ENCODE measurements around the gene SUSD4.

Gene SUSD4

GRCh38 chr1:223329664-223330415 is 34.1 kb downstream of the SUSD4 start:
- Histone ChIP-seq H3K4me3 (IDR thresholded peaks at IDR 0.05; ENCODE audit: insufficient read depth, low read depth, low read length) (no peak overlapping the region), H3K9ac (no peak overlapping the region), H3K79me2 (ENCODE audit: insufficient read depth, low read depth) (no peaks in the 10 kb centered on the region), H3K4me1 (ENCODE audit: low read depth, poor library complexity, severe bottlenecking) (no peaks in the 10 kb centered on the region), H2AFZ (ENCODE audit: low read depth) (no peak overlapping the region), H3K4me2 (no peak overlapping the region), H4K20me1 (ENCODE audit: insufficient read depth) (no peaks in the 10 kb centered on the region), H3K27ac (no peak overlapping the region), H3K27me3 (ENCODE audit: insufficient read depth, low read depth) (no peaks in the 10 kb centered on the region), H3K36me3 (ENCODE audit: insufficient read depth) (no peaks in the 10 kb centered on the region)
- no peak for TF ChIP-seq CTCF (conservative IDR thresholded peaks at IDR 0.05; ENCODE audit: low read depth, low read length)

- Histone ChIP-seq H3K36me3 (ENCODE audit: insufficient read depth) (no peaks in the 10 kb centered on the region), H3K9ac (no peak overlapping the region)
These were observed 34.7 kb downstream of the SUSD4 start for GRCh38 chr1:223329252-223329651.

GRCh38 chr1:223328566-223328965 is 35.4 kb downstream of the SUSD4 start:
- Histone ChIP-seq H3K27ac (no peak overlapping the region), H2AFZ (ENCODE audit: low read depth) (no peak overlapping the region), H4K20me1 (ENCODE audit: insufficient read depth) (no peaks in the 10 kb centered on the region), H3K27me3 (ENCODE audit: insufficient read depth, low read depth) (no peaks in the 10 kb centered on the region), H3K9ac (no peak overlapping the region), H3K79me2 (ENCODE audit: insufficient read depth, low read depth) (no peaks in the 10 kb centered on the region), H3K4me2 (no peak overlapping the region), H3K4me3 (IDR thresholded peaks at IDR 0.05; ENCODE audit: insufficient read depth, low read depth, low read length) (no peak overlapping the region), H3K36me3 (ENCODE audit: insufficient read depth) (no peaks in the 10 kb centered on the region), H3K4me1 (ENCODE audit: low read depth, poor library complexity, severe bottlenecking) (no peaks in the 10 kb centered on the region)
- TF ChIP-seq CTCF (conservative IDR thresholded peaks at IDR 0.05; ENCODE audit: low read depth, low read length) = no peak

More at GRCh38 chr1:223329252-223329651, 34.7 kb downstream of the SUSD4 start:
- H2AFZ ChIP-seq (ENCODE audit: low read depth) = no peak overlapping the region
- no peak for TF ChIP-seq CTCF (conservative IDR thresholded peaks at IDR 0.05; ENCODE audit: low read depth, low read length)
- H4K20me1 ChIP-seq (ENCODE audit: insufficient read depth) = no peaks in the 10 kb centered on the region
- no peaks in the 10 kb centered on the region for H3K27me3 ChIP-seq (ENCODE audit: insufficient read depth, low read depth)
- H3K4me1 ChIP-seq (ENCODE audit: low read depth, poor library complexity, severe bottlenecking) = no peaks in the 10 kb centered on the region
- H3K4me2 ChIP-seq = no peak overlapping the region
- H3K4me3 ChIP-seq (IDR thresholded peaks at IDR 0.05; ENCODE audit: insufficient read depth, low read depth, low read length) = no peak overlapping the region
- H3K79me2 ChIP-seq (ENCODE audit: insufficient read depth, low read depth) = no peaks in the 10 kb centered on the region
- no peak overlapping the region for H3K27ac ChIP-seq

- Histone ChIP-seq H3K9ac (no peak overlapping the region), H3K4me1 (ENCODE audit: low read depth, poor library complexity, severe bottlenecking) (no peaks in the 10 kb centered on the region), H3K4me3 (IDR thresholded peaks at IDR 0.05; ENCODE audit: insufficient read depth, low read depth, low read length) (no peak overlapping the region), H4K20me1 (ENCODE audit: insufficient read depth) (no peaks in the 10 kb centered on the region), H3K4me2 (no peak overlapping the region), H2AFZ (ENCODE audit: low read depth) (no peak overlapping the region), H3K79me2 (ENCODE audit: insufficient read depth, low read depth) (no peaks in the 10 kb centered on the region), H3K27me3 (ENCODE audit: insufficient read depth, low read depth) (no peaks in the 10 kb centered on the region), H3K27ac (no peak overlapping the region), H3K36me3 (ENCODE audit: insufficient read depth) (no peaks in the 10 kb centered on the region)
- TF ChIP-seq CTCF (conservative IDR thresholded peaks at IDR 0.05; ENCODE audit: low read depth, low read length) = no peak
These were observed 37.2 kb downstream of the SUSD4 start for GRCh38 chr1:223326776-223327175.
